A673 (cell line): Measurements from ENCODE around the gene SLC7A5. TPM values are rescaled to one million over a fixed set of nuclear protein-coding genes. Genes with fewer than 3 reads are reported as not detected.

ENCODE experiments used
- BruUV-seq: library from RNA; stranded (reverse); fragments of 400-500 nt; replicated peaks from 2 replicates; lab custom pipeline; 2021; lab: Mats Ljungman, UMichigan
- CTCF ChIA-PET: fragments of 300-600 bp; sonication (Branson Sonifier 250); formaldehyde crosslinking; loops from one replicate; lab custom pipeline; 2022; ENCODE audit warnings: antibody characterized with exemption; lab: Charles Lee
- POLR2A ChIA-PET: fragments of 300-600 bp; sonication (Branson Sonifier 250); formaldehyde crosslinking; loops from one replicate; lab custom pipeline; 2022; ENCODE audit warnings: antibody characterized with exemption; ENCODE audit not compliant: low non-redundant PET; lab: Charles Lee
- DNase-seq: peaks from one replicate; pipeline ENCODE4 v3.0.0-alpha.2; 2015; ENCODE audit warnings: low spot score
- H3K27ac ChIP-seq: fragments of 200-600 bp; sonication (generic); 2 replicates; pipeline ENCODE4 v1.5.1; 2016; ENCODE audit warnings: mixed run types, low read depth, mild to moderate bottlenecking, mixed read lengths, antibody characterized with exemption, low read length; ENCODE audit not compliant: poor library complexity, severe bottlenecking
- H3K27me3 ChIP-seq: fragments of 200-600 bp; sonication (generic); replicated peaks from 2 replicates; pipeline ENCODE4 v1.6.1; 2017; ENCODE audit warnings: mixed run types, low read depth, mild to moderate bottlenecking, mixed read lengths, antibody characterized with exemption, low read length; ENCODE audit not compliant: insufficient read depth, poor library complexity
- H3K36me3 ChIP-seq: fragments of 200-600 bp; sonication (generic); 2 replicates; pipeline ENCODE4 v1.6.1; 2016; ENCODE audit warnings: mixed run types, mild to moderate bottlenecking, mixed read lengths, antibody characterized with exemption, low read length; ENCODE audit not compliant: insufficient read depth, poor library complexity, severe bottlenecking
- H3K4me1 ChIP-seq: fragments of 200-600 bp; sonication (generic); 2 replicates; pipeline ENCODE4 v1.6.1; 2017; ENCODE audit warnings: mixed run types, mild to moderate bottlenecking, mixed read lengths, antibody characterized with exemption, low read length; ENCODE audit not compliant: insufficient read depth, poor library complexity, severe bottlenecking
- H3K4me3 ChIP-seq: fragments of 200-600 bp; sonication (generic); 2 replicates; pipeline ENCODE4 v1.5.1; 2016; ENCODE audit warnings: low read depth, mixed run types, mild to moderate bottlenecking, mixed read lengths, low read length; ENCODE audit not compliant: poor library complexity, severe bottlenecking
- H3K9me3 ChIP-seq: fragments of 200-600 bp; sonication (generic); 2 replicates; pipeline ENCODE4 v1.6.1; 2016; ENCODE audit warnings: mixed run types, low read depth, mild to moderate bottlenecking, mixed read lengths, antibody characterized with exemption, low read length; ENCODE audit not compliant: poor library complexity, severe bottlenecking
- EZH2 ChIP-seq: fragments of 200-600 bp; sonication (generic); IDR thresholded peaks from 2 replicates; pipeline ENCODE4 v1.6.1; 2017; ENCODE audit warnings: borderline replicate concordance, low read depth, mild to moderate bottlenecking, mixed read lengths, antibody characterized with exemption, low read length; ENCODE audit not compliant: poor library complexity, severe bottlenecking
- intact Hi-C: fragments of 100-400 bp; cut with micrococcal nuclease; formaldehyde crosslinking; loops from one replicate; pipeline ENCODE4 v1.10.0; 2022; ENCODE audit not compliant: unreplicated experiment
- total RNA-seq: library from RNA; stranded (reverse); gene quantifications from 2 replicates; pipeline ENCODE4 v1.2.3, GENCODE V29; 2021
- TF ChIP-seq, protein P1 (sequence below): fragments of 300-800, 200-600 bp; sonication (generic); conservative IDR thresholded peaks from 2 replicates; pipeline ENCODE4 v1.5.1; 2017; ENCODE audit warnings: low read depth, mild to moderate bottlenecking, antibody characterized with exemption, low read length, moderate library complexity, mixed read lengths

Gene SLC7A5
- total RNA-seq, 1 experiment from 2014 or later, result 371 TPM

GRCh38 chr16:87851601-87852000 is 17.7 kb downstream of the SLC7A5 start:
- Histone ChIP-seq H3K27ac (peak overlapping the region; percentile 100), H3K9me3 (no peaks in the 10 kb centered on the region), H3K27me3 (no peaks in the 10 kb centered on the region), H3K36me3 (peaks cover 69% of the 10 kb centered on the region), H3K4me3 (no peak overlapping the region), H3K4me1 (peaks cover 66% of the 10 kb centered on the region)
- intact Hi-C loops, result loop anchor here (5.0 kb wide), 1 partner anchor 74 kb away; no protein-coding TSS in a partner anchor
- DNase-seq, result no peak
- POLR2A ChIA-PET, result interaction anchor here (0.6 kb wide), 1 partner anchor 15 kb away, joined by 5 read pairs; no protein-coding TSS in a partner anchor
- TF ChIP-seq, protein P1, sequence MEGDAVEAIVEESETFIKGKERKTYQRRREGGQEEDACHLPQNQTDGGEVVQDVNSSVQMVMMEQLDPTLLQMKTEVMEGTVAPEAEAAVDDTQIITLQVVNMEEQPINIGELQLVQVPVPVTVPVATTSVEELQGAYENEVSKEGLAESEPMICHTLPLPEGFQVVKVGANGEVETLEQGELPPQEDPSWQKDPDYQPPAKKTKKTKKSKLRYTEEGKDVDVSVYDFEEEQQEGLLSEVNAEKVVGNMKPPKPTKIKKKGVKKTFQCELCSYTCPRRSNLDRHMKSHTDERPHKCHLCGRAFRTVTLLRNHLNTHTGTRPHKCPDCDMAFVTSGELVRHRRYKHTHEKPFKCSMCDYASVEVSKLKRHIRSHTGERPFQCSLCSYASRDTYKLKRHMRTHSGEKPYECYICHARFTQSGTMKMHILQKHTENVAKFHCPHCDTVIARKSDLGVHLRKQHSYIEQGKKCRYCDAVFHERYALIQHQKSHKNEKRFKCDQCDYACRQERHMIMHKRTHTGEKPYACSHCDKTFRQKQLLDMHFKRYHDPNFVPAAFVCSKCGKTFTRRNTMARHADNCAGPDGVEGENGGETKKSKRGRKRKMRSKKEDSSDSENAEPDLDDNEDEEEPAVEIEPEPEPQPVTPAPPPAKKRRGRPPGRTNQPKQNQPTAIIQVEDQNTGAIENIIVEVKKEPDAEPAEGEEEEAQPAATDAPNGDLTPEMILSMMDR, result no peak
- TF ChIP-seq EZH2, result no peak
- CTCF ChIA-PET, result interaction anchor here (0.8 kb wide), 1 partner anchor 17 kb away, joined by 3 read pairs; no protein-coding TSS in a partner anchor
- no TSS peak for BruUV-seq

- intact Hi-C loops, result loop anchor here (5.0 kb wide), 1 partner anchor 74 kb away; no protein-coding TSS in a partner anchor
- Histone ChIP-seq H3K4me1 (peaks cover 64% of the 10 kb centered on the region), H3K4me3 (no peak overlapping the region), H3K27me3 (no peaks in the 10 kb centered on the region), H3K9me3 (no peaks in the 10 kb centered on the region), H3K36me3 (peaks cover 71% of the 10 kb centered on the region), H3K27ac (peak overlapping the region; percentile 100)
- no peak for DNase-seq
- no TSS peak for BruUV-seq
- no peak for TF ChIP-seq EZH2
- TF ChIP-seq, protein P1, result no peak
- ChIA-PET POLR2A (no interaction called here), CTCF (no interaction called here)
Measured at GRCh38 chr16:87851141-87851587, 18.1 kb downstream of the SLC7A5 start.

- POLR2A ChIA-PET, result no interaction called here
- no TSS peak for BruUV-seq
Measured at GRCh38 chr16:87850009-87851006, 19.0 kb downstream of the SLC7A5 start.

More at GRCh38 chr16:87850009-87851006, 19.0 kb downstream of the SLC7A5 start:
- H3K36me3 ChIP-seq, result peaks cover 75% of the 10 kb centered on the region
- intact Hi-C loops, result loop anchor here (5.0 kb wide), 1 partner anchor 73 kb away; no protein-coding TSS in a partner anchor
- H3K27ac ChIP-seq, result peak overlapping the region; percentile 100
- no peaks in the 10 kb centered on the region for H3K27me3 ChIP-seq
- H3K4me1 ChIP-seq, result peaks cover 56% of the 10 kb centered on the region
- no peak overlapping the region for H3K4me3 ChIP-seq
- TF ChIP-seq EZH2, result no peak
- TF ChIP-seq, protein P1, result peak; percentile 98
- no peaks in the 10 kb centered on the region for H3K9me3 ChIP-seq
- CTCF ChIA-PET, result interaction anchor here (0.5 to 1.7 kb wide), 4 partner anchors 12 to 74 kb away, joined by 3 to 16 read pairs (median 9); no protein-coding TSS in a partner anchor
- DNase-seq, result peak; percentile 81
